ENCODE measurements around the gene MBD3. TPM values are rescaled to one million over a fixed set of nuclear protein-coding genes. Genes with fewer than 3 reads are reported as not detected.
"Not testable (repeated sequence)": the region's sequence is repeated elsewhere in the genome, so short reads cannot be mapped to it uniquely, and the experiment has no call there.

The MBD3 gene
- polyA plus RNA-seq, 1 donor, result 67.1 TPM

DNA sequence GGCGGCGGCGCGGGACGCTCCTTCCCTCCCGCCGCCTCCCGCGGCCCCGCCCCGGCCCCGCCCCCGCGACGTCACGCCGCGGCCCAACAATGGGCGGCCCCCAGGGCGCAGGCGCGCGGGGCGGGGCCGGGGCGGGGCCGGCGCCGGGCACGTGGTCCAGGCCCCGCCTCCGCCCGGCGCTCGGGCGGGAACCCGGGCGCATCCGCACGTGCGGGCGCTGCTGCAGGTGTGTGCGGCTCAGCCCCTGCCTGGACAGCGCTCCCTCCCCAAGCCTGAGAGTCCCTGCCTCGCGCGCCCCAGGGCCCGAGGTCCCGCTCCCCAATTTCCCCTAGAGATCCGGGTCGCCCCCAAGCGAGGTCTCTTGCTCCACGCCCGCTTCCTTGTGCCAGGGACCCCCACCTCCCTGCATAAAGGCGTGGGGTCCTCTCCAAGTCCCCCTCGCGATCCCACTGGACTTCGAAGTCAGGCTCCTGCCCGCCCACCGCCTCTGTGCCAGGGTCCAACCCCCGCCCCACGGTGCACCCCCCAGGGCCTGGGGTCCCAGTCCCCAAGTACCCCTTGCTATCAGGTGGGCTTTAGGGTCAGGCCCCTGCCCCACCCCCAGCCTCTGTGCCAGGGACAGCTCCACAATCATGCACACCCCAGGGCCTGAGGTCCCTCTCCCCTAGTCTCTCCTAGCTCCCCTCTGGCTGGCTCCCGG, 24.2 kb downstream of the MBD3 start, which contains the start of gene MEX3D:
Gene MEX3D, minus strand, starts transcription at position 6 of the 700 bp plus-strand sequence. CDS start 267 bp downstream, outside the sequence.
- peak; percentile 81 for DNase-seq

DNA sequence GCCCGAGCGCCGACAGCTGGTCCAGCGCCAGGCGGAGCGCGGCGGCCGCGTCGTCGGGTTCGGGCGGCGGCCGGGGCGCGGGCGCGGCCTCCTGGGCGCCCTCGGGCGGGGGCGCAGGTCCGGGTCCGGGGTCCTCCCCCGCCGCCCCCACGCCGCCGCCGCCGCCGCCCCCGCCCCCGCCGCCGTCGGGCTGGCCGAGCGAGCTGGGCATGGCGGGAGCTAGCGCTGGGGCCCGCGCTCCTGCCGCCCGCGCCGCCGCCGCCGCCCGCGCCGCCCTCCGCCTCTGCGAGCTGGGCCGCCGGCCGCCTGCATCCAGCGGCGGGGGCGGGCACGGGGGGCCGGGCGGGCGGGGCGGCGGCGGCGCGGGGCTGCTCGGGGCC, 24.8 kb downstream of the MBD3 start:
- no peak for DNase-seq

DNA sequence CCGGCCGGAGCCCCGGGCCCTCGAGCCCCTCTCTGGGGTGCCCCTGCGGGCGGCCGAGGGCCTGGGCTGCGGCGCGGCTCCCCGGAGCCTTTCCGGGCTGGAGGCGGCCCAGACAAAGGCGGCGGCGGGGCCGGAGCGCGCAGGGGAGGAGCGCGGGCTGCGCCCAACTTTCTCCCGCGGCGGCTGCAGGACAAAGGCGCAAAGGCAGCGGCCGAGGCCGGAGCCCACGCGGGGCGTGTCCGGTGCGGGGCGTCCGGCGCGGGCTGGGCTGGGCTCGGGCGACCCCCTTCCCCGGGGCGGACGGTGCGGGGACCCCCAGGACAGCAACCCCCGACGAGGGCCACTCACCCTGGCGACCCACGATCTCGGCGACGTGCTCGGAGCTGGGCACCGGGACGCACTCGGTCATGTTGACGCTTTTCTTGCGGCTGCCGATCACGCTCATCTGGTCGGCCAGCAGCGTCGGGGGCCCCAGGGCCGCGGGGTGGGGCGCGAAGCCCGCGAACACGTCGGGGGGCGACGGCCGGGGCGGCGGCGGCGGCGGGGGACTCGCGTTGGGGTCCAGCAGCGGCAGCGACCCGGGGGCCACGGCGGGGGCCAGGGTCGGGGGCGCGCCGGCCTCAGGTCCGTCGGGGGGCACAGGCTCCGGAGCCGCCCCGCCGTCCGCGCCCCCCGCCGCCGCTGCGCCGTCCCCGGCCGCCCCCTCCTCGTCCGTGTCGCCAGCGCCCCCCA, 25.4 kb downstream of the MBD3 start:
- peak; percentile 59 for DNase-seq

DNA sequence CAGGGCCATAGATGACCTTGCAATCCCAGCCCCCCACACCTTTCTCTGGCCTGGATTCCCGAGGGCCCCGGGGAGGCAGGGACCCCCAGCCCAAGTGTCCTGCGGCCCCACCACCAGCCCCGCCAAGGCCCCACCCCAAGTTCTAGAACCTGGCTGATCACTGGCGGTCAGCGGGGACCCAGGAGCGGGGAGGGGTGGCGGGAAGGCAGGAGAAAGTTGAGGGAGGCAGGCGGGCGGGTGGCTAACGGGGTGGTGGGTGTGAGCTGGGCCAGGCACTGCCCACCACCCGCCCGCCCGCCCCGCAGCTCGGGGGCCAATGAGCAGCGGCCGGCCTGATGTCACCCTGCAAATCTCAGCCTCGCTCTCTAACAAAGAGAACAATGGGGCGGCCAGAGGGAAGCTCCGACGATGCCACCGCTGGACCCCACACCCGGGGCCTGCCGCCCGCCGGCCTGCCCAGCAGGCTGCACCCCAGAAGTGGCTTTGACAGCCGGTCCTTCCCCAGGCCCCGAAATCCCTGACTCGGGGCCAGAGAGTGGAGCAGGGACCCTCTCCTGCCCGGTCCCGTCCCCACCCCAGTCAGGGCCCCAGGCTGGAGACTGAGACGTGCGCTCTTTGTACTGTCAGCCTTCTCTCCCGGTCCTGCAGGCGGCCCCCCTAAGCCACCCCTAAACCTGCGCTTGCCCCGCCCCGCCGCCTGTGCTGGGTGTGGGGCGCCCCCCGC, 26.1 kb downstream of the MBD3 start:
- peak; percentile 86 for DNase-seq

DNA sequence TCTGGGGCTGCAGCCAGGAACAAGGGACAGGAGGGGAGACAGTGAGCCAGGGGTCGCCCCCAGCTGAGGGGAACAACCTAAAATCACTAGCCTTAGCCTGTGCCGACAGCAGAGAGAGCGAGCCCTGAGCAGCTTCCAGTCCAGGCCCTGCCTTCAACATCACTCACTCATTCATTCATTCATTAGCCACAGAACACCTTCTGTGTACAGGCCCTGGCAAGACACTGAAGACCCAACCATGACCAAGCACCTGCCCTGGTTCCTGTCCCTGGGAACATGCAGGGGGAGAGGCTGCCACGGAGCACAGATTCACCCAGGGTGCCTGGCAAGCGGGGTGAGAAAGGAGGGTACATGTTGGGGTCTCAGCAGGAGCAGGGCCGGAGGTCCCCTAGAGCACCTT, 29.4 kb downstream of the MBD3 start:
- DNase-seq, result no peak

DNA sequence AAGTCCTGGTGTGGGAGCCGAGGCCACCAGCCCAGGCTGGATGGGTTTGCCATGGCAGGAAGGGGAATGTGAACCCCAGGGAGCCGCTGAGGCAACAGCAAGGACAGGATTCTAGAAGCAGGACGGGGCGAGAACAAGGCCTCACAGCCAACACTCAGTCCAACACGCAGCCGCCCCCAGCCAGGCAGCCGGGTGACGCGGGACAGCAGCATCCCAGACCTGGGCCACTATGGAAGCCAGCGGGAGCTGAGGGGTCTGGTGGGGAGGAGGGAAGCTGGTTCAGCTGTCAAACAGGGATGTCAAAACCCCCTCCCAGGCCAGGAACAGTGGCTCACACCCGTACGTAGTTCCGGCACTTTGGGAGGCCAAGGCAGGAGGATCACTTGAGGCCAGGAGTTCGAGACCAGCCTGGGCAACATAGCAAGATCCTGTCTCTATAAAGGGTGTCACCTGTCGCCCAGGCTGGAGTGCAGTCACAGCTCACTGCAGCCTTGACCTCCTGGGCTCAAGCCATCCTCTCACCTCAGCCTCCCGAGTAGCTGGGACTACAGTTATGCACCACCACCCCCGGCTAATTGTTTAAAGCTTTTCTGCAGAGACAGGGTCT, 31.3 kb downstream of the MBD3 start:
- DNase-seq, result no peak

DNA sequence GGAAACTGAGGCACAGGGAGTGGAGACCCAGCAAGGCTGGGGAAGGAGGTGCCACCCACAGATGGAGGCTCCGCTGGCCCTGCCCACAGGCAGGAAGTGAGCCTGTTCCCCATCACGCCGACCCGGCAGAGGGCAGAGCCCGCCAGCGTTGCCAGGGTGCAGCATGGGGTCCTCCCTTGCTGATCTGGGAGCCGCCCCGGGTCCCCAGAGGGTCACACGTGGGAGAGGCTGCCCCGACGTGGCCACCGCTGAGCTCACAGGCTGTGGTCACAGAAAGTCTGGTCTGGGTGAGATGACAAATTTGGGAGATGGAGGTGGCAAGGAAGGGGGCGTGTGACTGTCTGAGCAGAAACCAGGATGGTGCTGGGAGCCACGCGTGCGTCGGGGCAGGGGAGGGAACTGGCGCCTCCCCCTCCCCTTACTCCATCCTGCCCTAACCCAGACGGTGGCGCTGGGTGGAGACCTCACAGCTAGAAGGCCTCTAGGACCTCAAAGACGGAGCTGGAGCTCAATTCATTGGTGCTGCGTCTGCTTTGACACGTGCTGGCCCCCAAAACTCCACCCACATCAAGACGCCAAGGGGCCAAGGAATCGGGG, 32.3 kb downstream of the MBD3 start:
- DNase-seq, result no peak

DNA sequence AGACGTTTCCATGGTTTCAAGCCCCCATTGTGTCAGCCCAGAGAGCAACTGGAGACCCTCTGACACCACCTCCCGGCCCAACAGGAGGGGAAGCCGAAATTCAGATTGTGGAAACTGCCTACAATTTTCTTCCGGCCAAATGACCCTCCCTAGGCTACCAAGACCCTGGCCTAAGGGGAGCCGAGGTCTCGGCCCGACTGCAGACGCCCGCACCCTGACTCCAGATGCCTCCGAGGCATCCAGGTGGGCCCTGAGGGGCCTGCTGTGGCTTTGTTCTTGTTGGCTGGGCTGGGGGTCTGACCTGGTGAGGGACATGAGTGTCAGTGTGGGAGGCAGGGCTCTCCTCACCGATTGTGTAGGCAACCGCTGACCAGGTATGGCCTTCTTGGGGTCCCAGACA, 34.1 kb downstream of the MBD3 start:
- DNase-seq, result no peak

DNA sequence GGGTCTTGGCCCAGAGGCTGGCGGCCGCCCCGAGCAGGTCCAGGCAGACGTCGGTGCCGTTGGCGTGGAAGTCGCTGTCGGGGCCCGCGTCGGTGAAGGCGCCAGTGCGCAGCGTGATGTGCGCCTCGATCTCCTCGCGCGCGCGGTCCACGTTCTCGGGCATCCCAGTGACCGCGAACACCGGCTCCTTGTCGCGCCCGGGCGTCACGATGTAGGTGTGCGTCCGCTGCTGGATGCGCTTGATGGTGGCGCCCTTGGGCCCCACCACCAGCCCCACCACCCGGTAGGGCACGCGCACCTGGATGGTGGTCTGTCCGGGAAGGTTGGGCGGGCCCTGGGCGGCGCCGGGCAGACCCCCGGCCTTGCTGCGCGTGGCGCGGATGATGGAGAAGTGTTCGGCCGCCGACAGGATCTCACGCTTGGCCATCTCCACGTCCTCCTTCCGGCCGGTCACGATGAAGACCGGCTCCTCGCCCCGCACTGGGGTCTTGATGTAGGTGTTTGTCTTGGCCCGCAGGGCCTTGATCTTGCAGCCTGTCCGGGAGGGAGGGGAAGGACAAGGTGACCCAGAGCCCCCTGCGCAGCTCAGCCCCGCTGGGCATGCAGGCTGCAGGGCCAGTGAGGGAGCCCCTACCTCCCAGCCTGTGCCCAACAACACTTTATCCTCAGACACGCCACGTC, 36.1 kb downstream of the MBD3 start:
- DNase-seq, result no peak

DNA sequence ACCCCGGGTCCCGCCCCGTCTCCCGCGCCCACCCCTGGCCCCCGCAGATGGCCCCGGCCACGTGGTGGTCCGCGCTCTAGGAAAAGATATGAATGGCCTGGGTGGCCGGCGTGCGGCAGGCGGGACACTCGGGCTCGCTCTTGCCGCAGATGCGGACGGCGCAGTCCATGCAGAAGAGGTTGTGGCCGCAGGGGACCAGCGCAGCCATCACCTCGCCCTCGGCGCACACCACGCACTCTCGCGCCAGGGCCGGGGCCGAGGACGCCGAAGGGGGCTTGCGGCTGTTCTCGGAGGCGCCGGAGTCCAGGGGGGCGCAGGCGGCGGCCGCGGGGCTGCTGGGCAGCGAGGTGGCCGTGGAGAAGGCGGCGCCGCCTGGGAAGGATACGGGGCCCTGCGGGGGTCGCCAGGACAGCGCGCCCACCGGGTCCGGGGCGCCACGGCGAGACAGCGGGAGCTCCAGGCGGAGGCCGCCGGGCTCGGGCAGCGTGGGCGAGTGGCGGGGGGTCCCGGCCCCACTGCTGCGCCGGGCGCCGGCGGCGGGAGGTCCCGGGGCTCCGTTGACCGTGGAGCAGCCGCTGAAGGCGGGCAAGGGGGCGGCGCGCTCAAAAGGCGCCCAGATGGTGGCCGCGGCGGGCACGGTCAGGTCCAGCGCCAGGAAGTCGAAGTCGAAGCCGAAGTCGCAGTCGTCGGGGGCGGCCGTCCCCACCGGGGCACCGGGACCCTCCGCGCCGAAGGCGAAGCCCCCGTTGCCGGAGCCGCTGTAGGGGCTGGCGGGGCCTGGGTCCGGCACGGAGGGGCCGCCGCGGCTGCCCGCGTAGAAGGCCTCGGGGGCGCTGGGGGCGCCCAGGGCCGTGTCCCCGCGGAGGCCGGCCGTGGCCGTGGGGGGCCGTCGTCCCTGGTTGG, 36.9 kb downstream of the MBD3 start:
- no peak for DNase-seq

DNA sequence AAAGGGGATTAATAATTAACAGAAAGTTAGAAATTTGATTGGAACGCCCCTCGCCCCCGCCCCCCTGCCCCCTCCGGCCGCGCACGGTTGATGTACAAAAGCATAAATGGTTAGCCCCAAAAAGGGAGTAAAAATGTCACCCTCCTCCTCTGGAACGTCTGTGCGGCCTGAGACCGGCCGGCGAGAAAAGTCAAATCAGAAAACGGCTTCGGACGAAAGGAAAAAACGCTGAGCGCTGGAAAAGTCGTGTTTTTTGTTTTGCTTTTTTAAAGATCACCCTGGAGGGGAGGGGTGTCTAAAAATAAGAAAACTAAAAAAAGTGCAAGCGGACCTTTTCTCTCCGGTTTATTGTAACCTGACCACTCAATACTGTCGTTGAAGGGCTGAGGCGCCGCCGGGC, 37.7 kb downstream of the MBD3 start:
- DNase-seq, result no peak

DNA sequence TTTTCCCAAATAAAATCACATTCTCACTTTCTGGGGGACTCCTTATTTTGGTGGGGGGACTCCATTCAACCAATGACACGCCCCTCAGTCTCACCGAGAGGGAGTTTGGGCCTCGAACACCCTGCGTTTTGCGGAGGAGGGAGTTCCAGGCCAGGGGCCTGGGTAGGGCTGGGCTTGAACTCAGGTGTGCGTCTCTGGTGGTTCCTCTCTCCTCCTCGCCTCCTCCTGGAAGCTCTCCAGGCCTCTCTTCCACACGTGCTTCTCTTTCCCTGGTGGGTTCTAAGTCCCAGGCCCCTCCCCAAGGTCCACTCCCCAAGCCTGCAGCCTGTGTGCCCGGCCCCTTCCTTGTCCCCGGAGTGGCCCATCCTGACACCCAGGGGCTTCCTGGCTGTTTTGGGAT, 39.2 kb downstream of the MBD3 start:
- no peak for DNase-seq

DNA sequence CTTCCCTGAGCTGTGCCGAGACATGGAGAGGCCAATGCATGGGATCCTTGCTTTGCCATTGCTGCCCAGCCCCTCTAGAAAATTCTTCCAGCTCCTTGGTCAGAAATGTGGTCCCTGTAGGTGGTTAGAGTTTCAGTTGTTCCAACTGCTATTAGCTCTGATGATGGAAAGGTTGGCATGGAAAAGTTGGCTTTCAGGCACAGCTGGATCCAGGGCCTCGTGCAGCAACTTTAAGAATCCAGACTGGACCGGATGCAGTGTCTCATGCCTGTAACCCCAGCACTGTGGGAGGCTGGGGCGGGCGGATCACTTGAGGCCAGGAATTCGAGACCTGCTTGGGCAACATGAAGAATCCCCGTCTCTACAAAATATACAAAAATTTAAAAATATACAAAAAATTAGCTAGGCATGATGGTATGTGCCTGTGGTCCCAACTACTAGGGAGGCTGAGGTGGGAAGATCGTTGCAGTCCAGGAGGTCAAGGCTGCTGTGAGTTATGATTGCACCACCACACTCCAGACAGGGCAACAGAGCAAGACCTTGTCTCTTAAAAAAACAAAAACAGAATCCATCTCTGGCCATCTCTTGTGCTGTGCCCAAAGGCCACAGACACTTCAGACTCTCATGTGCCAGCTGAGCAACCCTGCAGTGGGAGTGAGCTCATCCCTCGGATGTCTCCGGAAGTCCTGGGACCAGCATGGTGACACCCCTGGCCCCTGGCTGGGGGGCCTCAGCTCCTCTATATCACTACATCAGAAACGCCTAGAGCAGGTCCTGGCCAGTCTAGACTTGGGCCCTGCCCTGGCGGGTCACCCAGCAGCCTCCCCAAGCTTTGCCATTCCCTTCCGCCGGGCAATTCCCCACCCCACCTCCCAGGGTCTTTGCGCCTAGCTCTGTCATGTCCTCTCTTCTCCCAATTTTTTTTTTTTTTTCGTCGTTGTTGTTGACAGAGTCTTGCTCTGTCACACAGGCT, 41.3 kb downstream of the MBD3 start:
- no peak for DNase-seq

DNA sequence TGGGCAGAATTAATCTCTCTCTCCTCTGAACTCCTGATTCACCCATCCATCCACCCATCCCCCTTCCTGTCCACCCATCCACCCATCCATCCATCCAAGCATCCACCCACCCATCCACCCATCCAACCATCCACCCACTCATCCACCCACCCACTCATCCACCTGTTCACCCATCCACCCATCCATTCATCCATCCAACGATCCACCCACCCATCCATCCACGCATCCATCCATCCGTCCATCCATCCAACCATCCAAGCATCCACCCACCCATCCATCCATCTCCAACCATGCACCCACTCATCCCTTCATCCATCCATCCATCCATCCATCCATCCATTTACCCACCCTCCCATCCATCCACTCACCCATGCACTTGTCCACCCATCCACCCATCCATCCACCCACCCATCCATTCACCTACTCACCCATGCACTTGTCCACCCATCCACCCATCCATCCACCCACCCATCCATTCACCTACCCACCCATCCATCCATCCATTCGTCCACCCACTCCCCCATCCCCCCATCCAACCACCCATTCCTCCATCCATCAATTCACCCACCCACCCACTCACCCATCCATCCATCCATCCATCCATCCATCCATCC, 43.2 kb downstream of the MBD3 start:
- no peak for DNase-seq

DNA sequence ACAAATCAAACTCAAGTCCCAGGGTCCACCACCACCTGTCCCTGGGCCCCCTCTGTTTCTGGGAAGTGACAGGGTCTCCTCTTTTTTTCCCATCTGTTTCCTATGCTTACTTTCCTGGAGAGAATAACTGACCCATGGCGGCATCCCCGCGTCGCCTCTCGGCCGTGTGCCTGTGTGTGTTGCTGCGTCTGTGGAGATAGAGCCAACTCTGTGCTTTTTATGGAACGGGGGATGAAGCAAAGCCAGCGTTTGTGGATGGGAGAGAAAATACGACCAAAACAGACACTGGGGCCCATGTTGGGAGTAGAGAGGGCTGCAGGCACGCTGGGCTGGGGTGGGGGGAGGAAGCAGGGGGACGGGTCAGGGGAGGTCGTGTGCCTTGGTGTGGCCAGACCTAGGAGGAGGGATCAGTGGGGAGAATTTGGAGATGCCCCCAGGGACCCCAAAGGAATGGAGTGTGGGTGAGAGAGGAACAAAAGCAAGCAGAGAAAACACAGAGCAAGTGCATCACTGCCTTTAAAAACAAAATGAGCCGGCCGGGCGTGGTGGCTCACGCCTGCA, 52.2 kb downstream of the MBD3 start:
- peak; percentile 79 for DNase-seq

DNA sequence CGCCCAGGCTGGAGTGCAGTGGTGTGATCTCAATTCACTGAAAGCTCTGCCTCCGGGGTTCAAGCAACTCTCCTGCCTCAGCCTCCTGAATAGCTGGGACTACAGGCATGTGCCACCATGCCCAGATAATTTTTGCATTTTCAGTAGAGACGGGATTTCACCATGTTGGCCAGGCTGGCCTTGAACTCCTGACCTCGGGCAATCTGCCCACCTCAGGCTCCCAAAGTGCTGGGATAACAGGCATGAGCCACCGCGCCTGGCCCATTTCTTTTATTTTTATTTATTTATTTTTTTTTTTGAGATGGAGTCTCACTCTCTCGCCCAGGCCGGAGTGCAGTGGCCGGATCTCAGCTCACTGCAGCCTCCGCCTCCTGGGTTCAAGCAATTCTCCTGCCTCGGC, 52.9 kb downstream of the MBD3 start:
- not testable (repeated sequence) for DNase-seq

DNA sequence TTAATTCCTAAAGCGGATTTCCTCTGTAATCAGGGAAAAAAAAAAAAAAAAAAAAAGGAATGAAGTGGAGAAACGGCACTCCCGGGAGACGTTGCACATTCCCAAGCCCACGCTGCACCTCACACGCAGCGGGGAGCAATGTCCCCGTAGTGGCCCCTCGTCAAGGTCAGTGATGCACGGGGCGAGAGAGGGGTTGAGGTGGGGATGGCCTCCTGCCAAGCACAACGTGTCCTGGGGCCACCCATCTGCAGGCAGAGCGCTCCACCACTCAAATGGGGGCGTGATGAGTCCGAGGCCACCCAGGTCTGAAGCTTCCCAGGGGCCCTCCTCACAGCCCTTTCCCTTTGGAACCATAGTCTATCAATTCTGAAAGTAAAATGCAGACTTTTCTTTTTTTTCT, 53.7 kb downstream of the MBD3 start:
- DNase-seq, result no peak

DNA sequence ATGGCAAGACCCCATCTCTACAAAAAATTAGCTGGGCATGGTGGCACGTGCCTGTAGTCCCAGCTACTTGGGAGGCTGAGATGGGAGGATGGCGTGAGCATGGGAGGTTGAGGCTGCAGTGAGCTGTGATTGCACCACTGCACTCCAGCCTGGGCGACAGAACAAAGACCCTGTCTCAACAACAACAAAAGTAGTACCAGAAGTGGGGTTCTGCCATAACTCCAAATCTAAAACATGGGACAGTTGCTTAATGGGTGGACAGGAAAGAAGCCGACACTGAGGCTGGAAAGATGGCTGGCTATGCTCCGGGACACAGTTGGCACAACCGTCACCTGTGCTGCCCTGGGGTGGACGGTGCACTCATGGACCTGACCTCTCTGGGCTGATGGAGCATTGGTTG, 57.0 kb downstream of the MBD3 start:
- DNase-seq, result not testable (repeated sequence)

DNA sequence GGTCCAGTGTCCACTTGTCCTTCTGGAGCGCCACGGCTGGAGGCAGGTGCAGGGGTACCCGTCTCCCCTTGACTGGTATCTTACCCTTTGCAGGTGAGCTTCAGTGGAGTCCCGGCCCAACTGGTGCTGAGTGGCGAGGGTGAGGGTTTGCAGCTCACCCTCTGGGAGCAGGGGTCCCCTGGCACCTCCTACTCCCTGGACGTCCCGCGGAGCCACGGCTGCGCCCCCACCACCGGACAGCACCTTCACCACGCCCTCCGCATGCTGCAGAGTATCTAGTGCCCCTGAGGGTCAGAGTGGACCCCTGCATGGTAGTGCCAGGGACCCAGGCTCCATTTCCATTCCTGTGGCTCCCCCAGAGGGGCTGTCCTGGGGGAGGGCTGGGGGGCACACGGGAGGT, 57.7 kb downstream of the MBD3 start:
- no peak for DNase-seq

All from hindlimb muscle (tissue), 1 donor.